NCI-H226 (cell line): ENCODE data around the gene RALGPS2.

Experiments used
- DNase-seq: peaks from one replicate; pipeline ENCODE4 v3.0.0-alpha.2; 2015

RALGPS2 gene

GRCh38 chr1:178724728-178725465 lies at the start of gene RALGPS2:
TSS of gene RALGPS2 (plus strand) at chr1:178725244. CDS start at chr1:178776765, 51,521 bp downstream.
- peak; percentile 60 for DNase-seq

- no peak for DNase-seq
These were observed 45.8 kb upstream of the RALGPS2 start for GRCh38 chr1:178679237-178679636.

- no peak for DNase-seq
These were observed 42.6 kb upstream of the RALGPS2 start for GRCh38 chr1:178682429-178682828.

GRCh38 chr1:178682886-178683285 lies 42.2 kb upstream of the RALGPS2 start:
- no peak for DNase-seq

- peak; percentile 37 for DNase-seq
These were observed 41.8 kb upstream of the RALGPS2 start for GRCh38 chr1:178683291-178683690.

- peak; percentile 54 for DNase-seq
These were observed 40.9 kb upstream of the RALGPS2 start for GRCh38 chr1:178684111-178684510.

GRCh38 chr1:178684542-178685000 lies 40.5 kb upstream of the RALGPS2 start:
- DNase-seq, result peak; percentile 83

GRCh38 chr1:178686407-178686806 lies 38.6 kb upstream of the RALGPS2 start:
- no peak for DNase-seq

GRCh38 chr1:178688244-178688643 lies 36.8 kb upstream of the RALGPS2 start:
- DNase-seq, result no peak

- no peak for DNase-seq
These were observed 35.3 kb upstream of the RALGPS2 start for GRCh38 chr1:178689769-178690168.

GRCh38 chr1:178690496-178690895 lies 34.5 kb upstream of the RALGPS2 start:
- no peak for DNase-seq

- no peak for DNase-seq
These were observed 32.3 kb upstream of the RALGPS2 start for GRCh38 chr1:178692564-178693327.

GRCh38 chr1:178693366-178693765 lies 31.7 kb upstream of the RALGPS2 start:
- peak; percentile 25 for DNase-seq

GRCh38 chr1:178694923-178695525 lies 30.0 kb upstream of the RALGPS2 start:
- DNase-seq, result no peak

- no peak for DNase-seq
These were observed 22.9 kb upstream of the RALGPS2 start for GRCh38 chr1:178702146-178702545.

- DNase-seq, result no peak
These were observed 20.2 kb upstream of the RALGPS2 start for GRCh38 chr1:178704833-178705232.

- DNase-seq, result no peak
These were observed 18.6 kb upstream of the RALGPS2 start for GRCh38 chr1:178706432-178706831.

GRCh38 chr1:178713259-178713658 lies 11.8 kb upstream of the RALGPS2 start:
- DNase-seq, result peak; percentile 58

- no peak for DNase-seq
These were observed 10.6 kb upstream of the RALGPS2 start for GRCh38 chr1:178714453-178714852.

- peak; percentile 16 for DNase-seq
These were observed 8.9 kb upstream of the RALGPS2 start for GRCh38 chr1:178716111-178716510.

GRCh38 chr1:178718520-178718919 lies 6.5 kb upstream of the RALGPS2 start:
- DNase-seq, result no peak

- no peak for DNase-seq
These were observed 1.5 kb upstream of the RALGPS2 start for GRCh38 chr1:178723546-178723945.

- DNase-seq, result no peak
These were observed 692 bp upstream of the RALGPS2 start for GRCh38 chr1:178724376-178724727.
